GM21526 (cell line): Measurements from ENCODE around the gene NUBPL.
"Not testable (repeated sequence)": the region's sequence is repeated elsewhere in the genome, so short reads cannot be mapped to it uniquely, and the experiment has no call there.

Source experiments
- ATAC-seq: cut with Tn5 transposase; IDR thresholded peaks from one replicate; pipeline ENCODE4 v1.9.1; 2021; ENCODE audit warnings: moderate library complexity; ENCODE audit not compliant: unreplicated experiment, low FRiP score

The NUBPL gene

GRCh38 chr14:31718585-31718984 is 157.4 kb downstream of the NUBPL start:
- ATAC-seq = no peak

- no peak for ATAC-seq
These were observed 157.8 kb downstream of the NUBPL start for GRCh38 chr14:31718985-31719384.

- no peak for ATAC-seq
These were observed 165.1 kb downstream of the NUBPL start for GRCh38 chr14:31726337-31726736.

GRCh38 chr14:31727797-31728196 is 166.6 kb downstream of the NUBPL start:
- no peak for ATAC-seq

GRCh38 chr14:31740688-31741087 is 179.5 kb downstream of the NUBPL start:
- ATAC-seq = no peak

GRCh38 chr14:31745741-31746140 is 184.5 kb downstream of the NUBPL start:
- ATAC-seq = no peak

- no peak for ATAC-seq
These were observed 185.1 kb downstream of the NUBPL start for GRCh38 chr14:31746326-31746725.

GRCh38 chr14:31749275-31749674 is 188.1 kb downstream of the NUBPL start:
- ATAC-seq = no peak

GRCh38 chr14:31751047-31751446 is 189.8 kb downstream of the NUBPL start:
- not testable (repeated sequence) for ATAC-seq

GRCh38 chr14:31752867-31753661 is 191.9 kb downstream of the NUBPL start:
- ATAC-seq = no peak

GRCh38 chr14:31758941-31759340 is 197.7 kb downstream of the NUBPL start:
- ATAC-seq = no peak

GRCh38 chr14:31760277-31760676 is 199.1 kb downstream of the NUBPL start:
- ATAC-seq = no peak

- ATAC-seq = no peak
These were observed 200.1 kb downstream of the NUBPL start for GRCh38 chr14:31761325-31761724.

GRCh38 chr14:31763041-31763440 is 201.8 kb downstream of the NUBPL start:
- no peak for ATAC-seq

- ATAC-seq = no peak
These were observed 205.2 kb downstream of the NUBPL start for GRCh38 chr14:31766315-31766892.

- no peak for ATAC-seq
These were observed 207.2 kb downstream of the NUBPL start for GRCh38 chr14:31768355-31768754.

- ATAC-seq = no peak
These were observed 209.1 kb downstream of the NUBPL start for GRCh38 chr14:31770271-31770670.

GRCh38 chr14:31774567-31774966 is 213.4 kb downstream of the NUBPL start:
- no peak for ATAC-seq

- ATAC-seq = no peak
These were observed 216.1 kb downstream of the NUBPL start for GRCh38 chr14:31777312-31777711.

GRCh38 chr14:31781578-31781977 is 220.4 kb downstream of the NUBPL start:
- ATAC-seq = no peak

- ATAC-seq = no peak
These were observed 224.4 kb downstream of the NUBPL start for GRCh38 chr14:31785574-31785973.

- no peak for ATAC-seq
These were observed 226.2 kb downstream of the NUBPL start for GRCh38 chr14:31787377-31787776.
